GM12878 (cell line): ENCODE data around the gene EIF2S2. TPM values are rescaled to one million over a fixed set of nuclear protein-coding genes. Genes with fewer than 3 reads are reported as not detected.
"Not testable (repeated sequence)": the region's sequence is repeated elsewhere in the genome, so short reads cannot be mapped to it uniquely, and the experiment has no call there.

ENCODE experiments used
- ATAC-seq: fragments of 200-7000 bp; cut with Tn5 transposase; 3 replicates; pipeline ENCODE4 v1.9.1; 2020; ENCODE audit warnings: mild to moderate bottlenecking, moderate library complexity
- BruUV-seq: library from RNA; stranded (reverse); fragments of 400-500 nt; replicated peaks from 2 replicates; lab custom pipeline; 2021; lab: Mats Ljungman, UMichigan
- CTCF ChIA-PET: fragments of 300-600 bp; sonication (Branson Sonifier 250); formaldehyde crosslinking; extraction: SDS; loops from one replicate; lab custom pipeline; 2021; ENCODE audit warnings: inconsistent platforms; lab: Yijun Ruan, JAX
- POLR2A ChIA-PET: fragments of 350-600 bp; formaldehyde crosslinking; extraction: SDS; loops from one replicate; lab custom pipeline; 2021; ENCODE audit warnings: inconsistent platforms; lab: Charles Lee
- RAD21 ChIA-PET: fragments of 300-600 bp; sonication (Branson Sonifier 250); formaldehyde crosslinking; loops from one replicate; lab custom pipeline; 2023; ENCODE audit warnings: antibody characterized with exemption; ENCODE audit not compliant: unreplicated experiment; lab: Charles Lee
- SMC1A ChIA-PET: fragments of 300-600 bp; sonication (Branson Sonifier 250); formaldehyde crosslinking; loops from one replicate; lab custom pipeline; 2023; ENCODE audit not compliant: unreplicated experiment, uncharacterized antibody; lab: Charles Lee
- DNase-seq: peaks from one replicate; pipeline ENCODE4 v3.0.0-alpha.2; 2011; ENCODE audit warnings: low read depth, low spot score
- FAIRE-seq: peaks from 3 replicates; lab custom pipeline; 2011; peaks lifted over from hg19 to GRCh38; lab: Jason Lieb, UNC
- H2AFZ ChIP-seq: 2 replicates; pipeline ENCODE4 v1.6.0; 2011; ENCODE audit warnings: low read depth, low read length, control low read depth; ENCODE audit not compliant: control insufficient read depth
- H3K27ac ChIP-seq: 2 replicates; pipeline ENCODE4 v1.5.1; 2011; ENCODE audit warnings: control low read depth; ENCODE audit not compliant: control insufficient read depth, insufficient read depth
- H3K27me3 ChIP-seq, 2 experiments: replicated peaks in 1 of 2; 2 replicates each; pipeline versions ENCODE4 v1.6.0 to v1.6.1; 2011; ENCODE audit warnings: low read length in 1 of 2; ENCODE audit not compliant: control insufficient read depth in 2 of 2, insufficient read depth in 2 of 2
- H3K36me3 ChIP-seq, 2 experiments: 2 replicates each; pipeline ENCODE4 v1.5.1; 2011; ENCODE audit warnings: low read length in 1 of 2; ENCODE audit not compliant: control insufficient read depth in 2 of 2, insufficient read depth in 2 of 2
- H3K4me1 ChIP-seq: 2 replicates; pipeline ENCODE4 v1.6.1; 2011; ENCODE audit warnings: mild to moderate bottlenecking, low read length, moderate library complexity, mixed read lengths; ENCODE audit not compliant: control insufficient read depth, insufficient read depth
- H3K4me2 ChIP-seq: 2 replicates; pipeline ENCODE4 v1.6.0; 2011; ENCODE audit warnings: control low read depth; ENCODE audit not compliant: control insufficient read depth, insufficient read depth
- H3K4me3 ChIP-seq: fragments of 200-600 bp; sonication (generic); 2 replicates; pipeline ENCODE4 v1.5.1; 2016
- H3K79me2 ChIP-seq: 2 replicates; pipeline ENCODE4 v1.6.0; 2011; ENCODE audit warnings: low read length; ENCODE audit not compliant: control insufficient read depth, insufficient read depth
- H3K9ac ChIP-seq: 2 replicates; pipeline ENCODE4 v1.8.0; 2011; ENCODE audit warnings: low read length, control low read depth, mixed read lengths; ENCODE audit not compliant: control insufficient read depth, insufficient read depth
- H3K9me3 ChIP-seq: replicated peaks from 3 replicates; pipeline ENCODE4 v1.5.1; 2011; ENCODE audit warnings: mild to moderate bottlenecking, low read length; ENCODE audit not compliant: control insufficient read depth, insufficient read depth
- H4K20me1 ChIP-seq: 2 replicates; pipeline ENCODE4 v1.6.0; 2011; ENCODE audit not compliant: control insufficient read depth, insufficient read depth
- CBFB ChIP-seq: IDR thresholded peaks from 2 replicates; pipeline ENCODE4 v1.6.1; 2016; ENCODE audit warnings: antibody characterized with exemption, low read depth
- CHD2 ChIP-seq: IDR thresholded peaks from 2 replicates; pipeline ENCODE4 v1.6.1; 2011; ENCODE audit warnings: low read depth, low read length, improper control_type of control experiment, borderline replicate concordance
- MYC ChIP-seq: IDR thresholded peaks from 2 replicates; pipeline ENCODE4 v1.6.1; 2011; ENCODE audit warnings: mild to moderate bottlenecking, low read length, moderate library complexity, inconsistent platforms; ENCODE audit not compliant: insufficient read depth, insufficient replicate concordance, insufficient read length, severe bottlenecking
- PAX5 ChIP-seq: IDR thresholded peaks from 2 replicates; pipeline ENCODE4 v1.6.1; 2011; ENCODE audit warnings: low read depth, low read length, borderline replicate concordance
- RB1 ChIP-seq: fragments of 450-650 bp; formaldehyde crosslinking; IDR thresholded peaks from 2 replicates; pipeline ENCODE4 v1.6.1; 2017; ENCODE audit warnings: mild to moderate bottlenecking, borderline replicate concordance
- SIN3A ChIP-seq: IDR thresholded peaks from 2 replicates; pipeline ENCODE4 v1.6.1; 2012; ENCODE audit warnings: low read depth, low read length, improper control_type of control experiment
- SPI1 ChIP-seq: IDR thresholded peaks from 2 replicates; pipeline ENCODE4 v1.6.1; 2011; ENCODE audit warnings: low read depth, mild to moderate bottlenecking, low read length, moderate library complexity, borderline replicate concordance; ENCODE audit not compliant: insufficient read depth
- TARDBP ChIP-seq: IDR thresholded peaks from 2 replicates; pipeline ENCODE4 v1.6.1; 2016; ENCODE audit warnings: borderline replicate concordance
- YBX1 ChIP-seq: fragments of 450-650 bp; IDR thresholded peaks from 2 replicates; pipeline ENCODE4 v1.6.1; 2016; ENCODE audit warnings: antibody characterized with exemption
- ZBED1 ChIP-seq: IDR thresholded peaks from 2 replicates; pipeline ENCODE4 v1.6.1; 2016; ENCODE audit warnings: borderline replicate concordance
- ZNF217 ChIP-seq: fragments of 450-650 bp; IDR thresholded peaks from 2 replicates; pipeline ENCODE4 v1.6.1; 2017; ENCODE audit warnings: antibody characterized with exemption, mild to moderate bottlenecking
- WGBS: methylation state at CpG from one replicate; pipeline ENCODE4 v1.1.6; 2016; ENCODE audit warnings: low lambda C conversion rate; ENCODE audit not compliant: insufficient replicate concordance, insufficient coverage; ENCODE audit errors: missing lambda C conversion rate; 5-methylcytosine and 5-hydroxymethylcytosine counted together
- in situ Hi-C: fragments of 300-500 bp; cut with MboI; formaldehyde crosslinking; loops from 9 replicates; pipeline ENCODE4 v1.14.3; 2018; ENCODE audit warnings: mixed read lengths
- intact Hi-C: fragments of 100-400 bp; cut with micrococcal nuclease; formaldehyde crosslinking; loops from one replicate; pipeline ENCODE4 v1.14.2; 2022; ENCODE audit not compliant: unreplicated experiment
- polyA plus RNA-seq, 11 experiments: library from polyadenylated mRNA; depleted of rRNA in 4 of 11; unstranded in 6 of 11; stranded (reverse) in 5 of 11; fragments of >200 nt; fragmentation: Nextera tagmentation in 4 of 11; fragmentation: Illumina TruSeq in 1 of 11; extraction: Ambion mirVana in 4 of 11; extraction: Trizol in 1 of 11; gene quantifications; 1 replicate in 1 of 11; 2 replicates in 10 of 11; pipeline versions ENCODE4 v1.2.1 to v1.2.3, GENCODE V29; 2011 to 2016; ENCODE audit warnings: inconsistent platforms in 2 of 11, missing spikeins in 2 of 11, low read depth in 1 of 11
- total RNA-seq, 4 experiments: library from RNA; depleted of rRNA in 3 of 4; stranded (reverse); fragments of >200 nt in 3 of 4; fragmentation: Illumina TruSeq in 1 of 4; extraction: Trizol in 1 of 4; gene quantifications; 2 replicates each; pipeline versions ENCODE4 v1.2.1 to v1.2.3, GENCODE V29; 2013 to 2021
- TF ChIP-seq, protein P1 (sequence below): IDR thresholded peaks from 2 replicates; pipeline ENCODE4 v1.6.1; 2012; ENCODE audit warnings: low read depth, low read length, improper control_type of control experiment

The EIF2S2 gene
- total and polyA plus RNA-seq, 10 of the 15 experiments (the other 5 are each of a cell fraction or from before 2014, with no cell fraction given), result 60.2 to 153 (median 84.3) TPM

DNA sequence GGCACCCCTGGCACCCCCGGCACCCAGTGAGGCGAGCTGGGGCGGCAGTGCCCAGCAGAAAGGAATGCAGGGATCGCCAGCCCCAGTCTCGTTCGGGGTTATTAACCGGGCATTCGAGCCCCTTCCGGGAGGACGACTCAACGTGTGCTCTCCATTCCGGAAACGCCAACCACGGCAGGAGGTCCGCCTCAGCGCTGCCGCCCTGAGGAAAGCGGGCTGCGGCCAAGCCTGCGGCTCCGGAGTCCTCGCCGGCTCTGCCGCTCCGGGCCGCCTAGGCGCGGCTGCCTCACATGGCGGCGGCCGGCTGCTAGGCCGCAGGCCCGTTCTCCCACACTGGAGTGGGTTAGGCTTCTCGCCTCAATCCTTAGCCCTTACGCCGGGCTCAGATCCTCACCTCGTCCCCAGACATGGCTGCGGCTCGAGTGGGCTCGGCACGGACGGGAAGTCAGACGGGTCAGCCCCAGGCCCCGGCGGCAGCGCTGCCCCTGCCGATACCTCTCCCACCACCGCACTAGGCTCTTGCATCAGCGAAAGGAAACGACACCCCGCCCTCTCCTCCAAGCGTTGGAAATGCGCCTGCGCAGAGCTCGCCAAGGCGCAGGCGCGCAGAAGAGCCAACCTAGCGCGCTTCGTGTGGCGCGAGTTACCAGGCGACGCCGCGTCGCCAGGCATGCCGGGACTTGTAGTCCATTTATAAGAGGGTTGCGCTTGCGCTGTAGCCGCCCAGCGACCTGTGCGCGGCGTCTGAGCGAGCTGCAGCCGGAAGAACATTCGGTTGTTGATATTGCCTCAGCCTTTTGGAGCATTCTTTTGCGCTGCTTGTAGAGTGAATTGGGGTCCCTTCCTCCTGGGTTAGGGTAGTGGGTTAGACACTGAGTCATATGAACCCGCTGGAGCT lies at the start of gene EIF2S2 (continued):
- 0 out of 2 replicates have a peak, but pooled peaks have one; percentile 51 for TF ChIP-seq RB1
- peak; percentile 62 for TF ChIP-seq SIN3A
- no peak for TF ChIP-seq PAX5
- no peak for TF ChIP-seq YBX1
- TF ChIP-seq ZNF217, result peak; percentile 23; the same call in 1 of the 2 replicates
- TF ChIP-seq ZBED1, result no peak
- TF ChIP-seq, protein P1, sequence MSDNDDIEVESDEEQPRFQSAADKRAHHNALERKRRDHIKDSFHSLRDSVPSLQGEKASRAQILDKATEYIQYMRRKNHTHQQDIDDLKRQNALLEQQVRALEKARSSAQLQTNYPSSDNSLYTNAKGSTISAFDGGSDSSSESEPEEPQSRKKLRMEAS, result no peak; the same call in none of the 2 replicates
- TF ChIP-seq TARDBP, result peak; percentile 95
- TF ChIP-seq MYC, result peak; percentile 83
- 0 out of 2 replicates have a peak, but pooled peaks have one; percentile 2 for TF ChIP-seq SPI1
- peak; percentile 66; the same call in 1 of the 2 replicates for TF ChIP-seq CBFB
- TF ChIP-seq CHD2, result peak; percentile 78

DNA sequence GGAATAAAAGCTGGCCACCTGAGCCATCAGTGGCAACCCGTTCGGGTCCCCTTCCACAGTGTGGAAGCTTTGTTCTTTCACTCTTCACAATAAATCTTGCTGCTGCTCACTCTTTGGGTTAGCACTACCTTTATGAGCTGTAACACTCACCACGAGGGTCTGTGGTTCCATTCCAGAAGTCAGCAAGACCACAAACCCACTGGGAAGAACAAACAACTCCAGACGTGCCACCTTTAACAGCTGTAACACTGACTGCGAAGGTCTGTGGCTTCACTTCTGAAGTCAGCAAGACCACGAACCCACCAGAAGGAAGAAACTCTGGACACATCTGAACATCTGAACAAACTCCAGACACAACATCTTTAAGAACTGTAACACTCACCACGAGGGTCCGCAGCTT lies 45.7 kb upstream of the EIF2S2 start:
- H3K27me3 ChIP-seq, H3K4me3 ChIP-seq, H3K36me3 ChIP-seq, H2AFZ ChIP-seq, H3K4me2 ChIP-seq, H3K4me1 ChIP-seq, in situ Hi-C loops, H3K27ac ChIP-seq, FAIRE-seq, BruUV-seq, intact Hi-C loops, DNase-seq, H3K9me3 ChIP-seq, H4K20me1 ChIP-seq, RAD21 ChIA-PET, H3K9ac ChIP-seq, SMC1A ChIA-PET, H3K79me2 ChIP-seq, ATAC-seq: not testable (repeated sequence)
- ChIA-PET CTCF (interaction anchor here (0.6 kb wide), 1 partner anchor 1111 kb away, joined by 4 read pairs; no protein-coding TSS in a partner anchor), POLR2A (interaction anchor here (1.0 kb wide), 1 partner anchor 52 kb away, joined by 3 read pairs; no protein-coding TSS in a partner anchor)
- 29% methylated on average over 8 of the region's 8 CpGs for WGBS
